ENCODE results near the gene C1orf21.

DNA sequence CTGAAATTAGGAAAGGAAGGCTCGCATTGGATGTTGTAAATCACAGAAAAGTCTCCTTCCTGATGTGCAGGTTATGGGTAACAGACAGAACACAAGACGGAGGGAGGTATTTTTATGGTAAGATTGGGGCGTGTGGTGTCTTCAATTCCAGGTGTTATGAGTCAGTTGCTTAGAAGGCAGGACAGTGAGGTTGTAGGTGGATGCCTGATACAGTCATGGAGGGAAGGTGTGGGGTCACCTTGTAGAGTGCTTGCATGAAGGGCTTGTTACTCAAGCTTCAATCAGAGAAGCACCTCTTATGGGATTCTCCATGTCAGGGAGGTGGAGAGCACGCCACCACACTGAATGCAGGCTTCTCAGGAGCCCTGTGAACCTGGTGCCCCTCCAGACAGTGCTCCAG is 63.1 kb downstream of the C1orf21 start:
- TF ChIP-seq, protein P1, sequence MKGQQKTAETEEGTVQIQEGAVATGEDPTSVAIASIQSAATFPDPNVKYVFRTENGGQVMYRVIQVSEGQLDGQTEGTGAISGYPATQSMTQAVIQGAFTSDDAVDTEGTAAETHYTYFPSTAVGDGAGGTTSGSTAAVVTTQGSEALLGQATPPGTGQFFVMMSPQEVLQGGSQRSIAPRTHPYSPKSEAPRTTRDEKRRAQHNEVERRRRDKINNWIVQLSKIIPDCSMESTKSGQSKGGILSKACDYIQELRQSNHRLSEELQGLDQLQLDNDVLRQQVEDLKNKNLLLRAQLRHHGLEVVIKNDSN (IDR thresholded peaks at IDR 0.05; ENCODE audit: borderline replicate concordance, low read depth): no peak
- TF ChIP-seq NFIC (IDR thresholded peaks at IDR 0.05; ENCODE audit: borderline replicate concordance): no peak
- TF ChIP-seq, protein P2, sequence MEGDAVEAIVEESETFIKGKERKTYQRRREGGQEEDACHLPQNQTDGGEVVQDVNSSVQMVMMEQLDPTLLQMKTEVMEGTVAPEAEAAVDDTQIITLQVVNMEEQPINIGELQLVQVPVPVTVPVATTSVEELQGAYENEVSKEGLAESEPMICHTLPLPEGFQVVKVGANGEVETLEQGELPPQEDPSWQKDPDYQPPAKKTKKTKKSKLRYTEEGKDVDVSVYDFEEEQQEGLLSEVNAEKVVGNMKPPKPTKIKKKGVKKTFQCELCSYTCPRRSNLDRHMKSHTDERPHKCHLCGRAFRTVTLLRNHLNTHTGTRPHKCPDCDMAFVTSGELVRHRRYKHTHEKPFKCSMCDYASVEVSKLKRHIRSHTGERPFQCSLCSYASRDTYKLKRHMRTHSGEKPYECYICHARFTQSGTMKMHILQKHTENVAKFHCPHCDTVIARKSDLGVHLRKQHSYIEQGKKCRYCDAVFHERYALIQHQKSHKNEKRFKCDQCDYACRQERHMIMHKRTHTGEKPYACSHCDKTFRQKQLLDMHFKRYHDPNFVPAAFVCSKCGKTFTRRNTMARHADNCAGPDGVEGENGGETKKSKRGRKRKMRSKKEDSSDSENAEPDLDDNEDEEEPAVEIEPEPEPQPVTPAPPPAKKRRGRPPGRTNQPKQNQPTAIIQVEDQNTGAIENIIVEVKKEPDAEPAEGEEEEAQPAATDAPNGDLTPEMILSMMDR (IDR thresholded peaks at IDR 0.05): no peak
- TF ChIP-seq TAF1 (IDR thresholded peaks at IDR 0.05; ENCODE audit: borderline replicate concordance, low read depth, low read length): no peak

All from SK-N-SH (cell line).